GM12891 (cell line): ENCODE data around the gene STH.

Source experiments
- POLR2A ChIP-seq: IDR thresholded peaks from 2 replicates; pipeline ENCODE4 v1.6.1; 2011; ENCODE audit warnings: low read depth, low read length, control low read depth
- POLR2AphosphoS5 ChIP-seq: IDR thresholded peaks from 2 replicates; pipeline ENCODE4 v1.6.1; 2011; ENCODE audit warnings: low read depth, low read length, control low read depth
- SPI1 ChIP-seq: IDR thresholded peaks from 2 replicates; pipeline ENCODE4 v1.6.1; 2011; ENCODE audit warnings: low read depth, low read length, control low read depth
- TAF1 ChIP-seq: IDR thresholded peaks from 2 replicates; pipeline ENCODE4 v1.6.1; 2011; ENCODE audit warnings: low read depth, low read length, control low read depth

DNA sequence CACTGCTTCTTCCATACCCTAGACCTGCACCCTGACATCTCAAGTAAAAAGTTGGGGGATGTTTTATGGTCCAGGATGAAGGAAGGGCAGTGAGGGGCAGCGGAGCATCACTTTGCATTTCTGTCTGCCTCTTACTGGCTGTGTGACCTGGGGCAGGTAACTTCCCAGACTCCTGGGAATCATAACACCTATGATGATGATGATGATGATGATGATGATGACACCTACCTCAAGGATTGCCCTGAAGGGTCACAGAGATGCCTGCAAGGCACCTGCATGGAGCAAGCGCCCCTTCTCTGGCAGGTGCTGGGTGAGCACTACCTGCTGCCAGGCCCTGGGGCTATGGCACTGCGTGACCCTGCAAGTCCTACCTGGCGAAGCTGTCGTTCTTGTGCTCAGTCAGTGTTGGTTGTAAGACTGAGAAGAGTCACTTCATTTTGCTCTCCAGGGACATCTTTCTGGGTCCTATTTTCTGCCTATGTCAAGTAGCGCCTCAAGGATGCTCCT is 46.2 kb upstream of the STH start:
- no peak for TF ChIP-seq POLR2A
- no peak for TF ChIP-seq POLR2AphosphoS5
- TF ChIP-seq TAF1: no peak
- TF ChIP-seq SPI1: no peak
